Femur (tissue), 1 donor: ENCODE data around the gene SUFU.
A peak's percentile ranks its signal among the peaks of the same experiment; 100 is the strongest.

ENCODE experiments used
- DNase-seq: peaks from one replicate; pipeline ENCODE4 v3.0.0-alpha.2; 2017

Gene SUFU

GRCh38 chr10:102554531-102554930 lies 50.8 kb downstream of the SUFU start:
- no peak for DNase-seq

GRCh38 chr10:102555781-102556328 lies 52.1 kb downstream of the SUFU start:
- no peak for DNase-seq

- no peak for DNase-seq
Measured at GRCh38 chr10:102557569-102557968, 53.8 kb downstream of the SUFU start.

GRCh38 chr10:102559764-102560163 lies 56.0 kb downstream of the SUFU start:
- no peak for DNase-seq

GRCh38 chr10:102564209-102564834 lies 60.5 kb downstream of the SUFU start:
- no peak for DNase-seq

- no peak for DNase-seq
Measured at GRCh38 chr10:102565793-102566192, 62.0 kb downstream of the SUFU start.

- DNase-seq, result no peak
Measured at GRCh38 chr10:102578782-102579181, 75.0 kb downstream of the SUFU start.

- peak; percentile 49 for DNase-seq
Measured at GRCh38 chr10:102579328-102579727, 75.6 kb downstream of the SUFU start.

- DNase-seq, result no peak
Measured at GRCh38 chr10:102580230-102580629, 76.5 kb downstream of the SUFU start.

- no peak for DNase-seq
Measured at GRCh38 chr10:102581401-102581800, 77.6 kb downstream of the SUFU start.

GRCh38 chr10:102581981-102582580 lies 78.3 kb downstream of the SUFU start:
- DNase-seq, result no peak

- peak; percentile 91 for DNase-seq
Measured at GRCh38 chr10:102583435-102584417, 80.0 kb downstream of the SUFU start.

- DNase-seq, result no peak
Measured at GRCh38 chr10:102585026-102585425, 81.3 kb downstream of the SUFU start.

- DNase-seq, result no peak
Measured at GRCh38 chr10:102586858-102587257, 83.1 kb downstream of the SUFU start.

GRCh38 chr10:102588875-102589274 lies 85.1 kb downstream of the SUFU start:
- DNase-seq, result no peak

GRCh38 chr10:102593074-102593803 lies 89.5 kb downstream of the SUFU start:
- DNase-seq, result no peak

GRCh38 chr10:102593804-102594079 lies 90.0 kb downstream of the SUFU start:
- no peak for DNase-seq

GRCh38 chr10:102595293-102595692 lies 91.5 kb downstream of the SUFU start:
- DNase-seq, result no peak

GRCh38 chr10:102595897-102596296 lies 92.1 kb downstream of the SUFU start:
- DNase-seq, result no peak

GRCh38 chr10:102596506-102596971 lies 92.8 kb downstream of the SUFU start:
- peak; percentile 55 for DNase-seq

- DNase-seq, result no peak
Measured at GRCh38 chr10:102597131-102597991, 93.6 kb downstream of the SUFU start.

- no peak for DNase-seq
Measured at GRCh38 chr10:102598243-102598642, 94.5 kb downstream of the SUFU start.
